ENCODE results near the gene MBD3.

The MBD3 gene

DNA sequence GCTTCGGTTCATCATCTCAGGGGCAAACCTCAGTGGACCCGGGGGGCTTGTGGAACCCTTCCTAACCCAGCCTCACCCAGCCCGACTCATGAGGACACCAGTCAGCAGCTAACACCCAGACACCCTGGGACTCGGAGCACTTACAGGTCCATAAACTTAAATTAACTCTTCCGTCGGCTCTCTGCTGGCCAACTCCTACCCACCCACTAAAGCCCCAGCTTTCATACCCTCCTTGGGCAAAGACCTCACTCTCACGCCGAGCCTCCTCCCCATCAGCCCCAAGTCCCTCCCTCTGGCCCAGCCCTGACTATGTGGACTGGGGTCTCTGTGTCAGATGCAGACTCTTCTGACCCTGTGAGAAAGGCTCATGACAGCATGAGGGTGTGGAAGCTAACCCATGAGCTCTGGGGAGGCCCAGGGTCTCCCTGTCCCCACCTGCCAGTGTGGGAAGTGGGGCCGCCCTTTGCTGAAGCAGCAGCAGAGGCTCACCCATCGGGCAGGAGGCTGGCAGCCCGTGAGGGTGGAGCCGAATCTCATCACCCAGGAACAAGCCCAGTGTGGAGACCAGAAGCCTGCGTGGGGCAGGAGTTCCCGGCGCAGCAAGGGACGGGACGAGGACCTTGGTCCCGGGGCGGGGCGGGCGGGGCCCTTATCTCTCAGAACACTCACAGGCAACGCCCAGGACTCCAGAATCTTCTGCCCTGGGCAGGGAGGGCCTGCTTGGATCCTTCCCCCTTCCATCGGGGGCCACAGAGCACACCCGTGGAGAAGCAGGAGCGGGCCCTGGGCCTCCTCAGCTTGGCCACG, 40.0 kb upstream of the MBD3 start:
- TF ChIP-seq, protein P1, sequence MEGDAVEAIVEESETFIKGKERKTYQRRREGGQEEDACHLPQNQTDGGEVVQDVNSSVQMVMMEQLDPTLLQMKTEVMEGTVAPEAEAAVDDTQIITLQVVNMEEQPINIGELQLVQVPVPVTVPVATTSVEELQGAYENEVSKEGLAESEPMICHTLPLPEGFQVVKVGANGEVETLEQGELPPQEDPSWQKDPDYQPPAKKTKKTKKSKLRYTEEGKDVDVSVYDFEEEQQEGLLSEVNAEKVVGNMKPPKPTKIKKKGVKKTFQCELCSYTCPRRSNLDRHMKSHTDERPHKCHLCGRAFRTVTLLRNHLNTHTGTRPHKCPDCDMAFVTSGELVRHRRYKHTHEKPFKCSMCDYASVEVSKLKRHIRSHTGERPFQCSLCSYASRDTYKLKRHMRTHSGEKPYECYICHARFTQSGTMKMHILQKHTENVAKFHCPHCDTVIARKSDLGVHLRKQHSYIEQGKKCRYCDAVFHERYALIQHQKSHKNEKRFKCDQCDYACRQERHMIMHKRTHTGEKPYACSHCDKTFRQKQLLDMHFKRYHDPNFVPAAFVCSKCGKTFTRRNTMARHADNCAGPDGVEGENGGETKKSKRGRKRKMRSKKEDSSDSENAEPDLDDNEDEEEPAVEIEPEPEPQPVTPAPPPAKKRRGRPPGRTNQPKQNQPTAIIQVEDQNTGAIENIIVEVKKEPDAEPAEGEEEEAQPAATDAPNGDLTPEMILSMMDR (conservative IDR thresholded peaks at IDR 0.05) = no peak
- no peak overlapping the region for H3K27ac ChIP-seq

DNA sequence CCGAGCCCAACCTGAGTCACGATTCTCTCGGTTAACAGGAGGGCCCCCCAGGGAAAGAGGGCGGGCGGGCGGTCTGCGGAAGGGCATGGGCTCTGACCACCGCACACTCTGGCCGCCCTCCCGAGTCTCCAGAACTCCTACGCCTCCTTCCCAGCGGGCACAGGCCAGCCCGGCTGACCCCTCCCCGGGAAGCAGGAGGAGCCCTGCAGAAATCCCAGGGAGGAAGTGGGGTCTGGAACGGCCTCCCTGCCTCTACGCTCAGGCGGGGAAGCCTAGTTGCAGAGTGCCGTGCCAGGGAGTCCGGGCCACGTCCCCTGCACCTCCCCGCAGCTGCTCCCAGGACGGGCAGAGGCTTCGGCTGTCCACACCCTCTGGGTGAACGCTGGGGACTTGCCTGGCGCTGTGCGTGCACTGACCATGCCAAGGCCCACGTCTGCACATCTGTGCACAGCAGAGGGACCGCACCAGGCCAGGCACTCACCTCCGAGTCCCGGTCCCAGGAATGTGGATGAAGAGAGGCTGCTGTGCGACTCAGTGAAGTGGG, 39.0 kb upstream of the MBD3 start:
- no peak overlapping the region for H3K27ac ChIP-seq
- TF ChIP-seq, protein P1 (conservative IDR thresholded peaks at IDR 0.05) = no peak

DNA sequence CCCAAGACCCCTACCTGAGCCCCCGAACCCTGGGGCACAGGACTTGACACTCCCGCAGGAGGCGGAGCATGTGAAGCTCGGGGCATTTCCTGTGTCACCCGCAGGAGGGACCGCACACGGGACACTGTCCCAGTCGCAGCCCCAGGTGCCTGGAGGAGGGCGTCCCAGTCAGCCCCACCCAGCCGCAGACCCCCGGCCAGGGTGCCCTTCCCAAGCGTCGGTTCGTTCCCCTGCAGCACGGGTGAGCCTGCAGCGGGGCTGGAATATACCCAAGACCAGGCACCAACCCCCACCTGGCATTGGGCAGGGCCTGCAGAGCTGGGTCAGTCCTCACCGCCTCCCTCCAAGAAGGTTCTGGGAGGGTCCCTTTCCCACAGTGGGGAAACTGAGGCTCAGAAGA, 38.1 kb upstream of the MBD3 start:
- TF ChIP-seq, protein P1 (conservative IDR thresholded peaks at IDR 0.05) = no peak
- H3K27ac ChIP-seq = no peak overlapping the region

DNA sequence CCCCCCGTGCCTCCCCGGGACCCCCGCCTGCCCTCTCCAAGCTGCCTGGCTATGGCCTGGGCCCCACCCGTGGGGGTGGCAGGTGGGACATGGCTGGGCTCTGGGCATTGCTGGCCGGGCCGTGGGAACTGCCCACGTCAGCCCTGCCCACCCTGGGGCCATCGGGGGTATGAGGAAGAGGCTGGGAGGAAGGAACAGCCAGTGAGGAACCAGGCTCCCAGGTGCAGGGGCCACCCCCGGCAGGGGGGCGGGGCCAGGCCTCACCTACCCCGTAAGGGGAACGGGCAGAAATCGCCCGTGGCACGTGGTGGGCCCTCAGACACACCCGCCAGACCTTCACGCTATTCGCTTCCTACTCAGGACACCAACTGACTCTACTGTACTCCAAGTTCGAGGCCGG, 37.3 kb upstream of the MBD3 start:
- H3K27ac ChIP-seq = no peak overlapping the region
- TF ChIP-seq, protein P1 (conservative IDR thresholded peaks at IDR 0.05) = no peak

DNA sequence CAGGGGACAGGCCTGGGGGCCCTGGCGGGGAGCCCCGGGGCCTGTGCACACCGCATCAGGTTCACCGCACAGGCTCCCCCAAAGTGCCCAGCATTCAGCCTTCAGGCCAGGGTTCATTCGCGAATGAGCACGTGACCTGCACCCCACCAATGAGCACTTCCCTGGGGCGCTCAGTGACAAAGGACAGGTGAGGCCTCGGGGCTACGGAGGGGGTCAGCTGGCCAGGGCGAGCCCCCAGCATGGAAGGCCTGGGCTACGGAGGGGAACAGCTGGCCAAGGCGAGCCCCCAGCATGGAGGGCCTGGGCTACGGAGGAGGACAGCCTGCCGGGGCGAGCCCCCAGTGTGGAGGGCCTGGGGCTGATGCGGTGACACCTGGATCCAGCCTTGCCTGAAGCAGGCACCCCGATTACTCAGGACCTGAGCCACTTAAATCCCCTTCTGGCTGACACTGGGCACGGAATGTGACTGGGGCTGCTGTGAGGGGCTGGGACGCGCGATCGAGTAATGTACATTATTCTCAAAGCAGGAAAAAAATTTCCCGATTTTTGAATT, 36.7 kb upstream of the MBD3 start:
- TF ChIP-seq, protein P1 (conservative IDR thresholded peaks at IDR 0.05) = no peak
- no peak overlapping the region for H3K27ac ChIP-seq

DNA sequence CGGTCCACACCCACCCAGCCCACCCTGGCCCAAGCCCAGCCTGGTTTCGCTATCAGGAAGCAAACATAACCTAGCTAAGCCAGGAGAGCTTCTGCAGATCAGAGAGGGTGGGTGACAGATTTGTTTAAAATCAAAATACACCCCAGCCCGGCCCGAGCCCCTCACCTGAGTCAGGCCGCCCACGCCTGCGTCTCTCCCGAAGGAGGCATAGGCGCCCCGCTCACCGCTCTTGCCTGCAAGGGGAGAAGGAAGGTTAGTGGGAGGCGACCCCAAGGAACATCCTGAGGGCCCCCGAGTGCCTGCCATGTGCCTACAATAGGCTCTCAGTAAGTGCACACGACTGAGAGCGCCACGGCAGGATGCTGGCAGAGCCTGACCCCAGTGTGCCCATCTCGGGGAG, 34.5 kb upstream of the MBD3 start:
- TF ChIP-seq, protein P1 (conservative IDR thresholded peaks at IDR 0.05) = no peak
- no peak overlapping the region for H3K27ac ChIP-seq

DNA sequence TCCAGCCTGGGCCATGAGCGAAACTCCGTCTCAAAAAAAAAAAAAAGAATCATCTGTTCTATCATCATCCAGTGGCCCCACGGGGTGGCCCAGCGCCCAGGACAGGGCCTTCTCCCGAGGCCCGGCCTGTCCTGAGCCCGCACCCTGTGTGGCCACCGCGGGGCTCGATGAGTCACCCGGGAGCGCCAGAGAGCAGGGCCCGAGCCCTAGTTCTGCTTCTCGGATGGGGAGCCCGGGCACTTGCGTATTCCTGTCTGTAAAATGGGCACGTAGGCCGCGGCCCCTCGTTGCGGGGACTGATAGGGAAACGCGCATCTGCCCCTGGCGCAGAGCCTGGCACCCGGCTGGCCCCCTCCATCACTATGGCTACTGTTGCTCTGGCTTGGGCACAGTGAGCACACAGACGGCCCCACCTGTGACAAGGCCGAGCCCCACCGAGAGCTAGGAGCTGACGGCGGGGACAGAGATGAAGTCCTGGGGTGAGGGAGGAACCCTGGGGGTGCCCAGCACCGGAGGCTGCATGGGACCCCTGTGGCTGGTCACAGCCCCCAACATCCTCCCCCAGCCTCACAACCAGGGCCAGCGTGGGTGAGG, 33.8 kb upstream of the MBD3 start:
- TF ChIP-seq, protein P1 (conservative IDR thresholded peaks at IDR 0.05) = no peak
- no peak overlapping the region for H3K27ac ChIP-seq

Measured in VCaP (cell line).